GM18867 (cell line): ENCODE data around the gene ENOX1.
A peak's percentile ranks its signal among the peaks of the same experiment; 100 is the strongest.
"Not testable (repeated sequence)": the region's sequence is repeated elsewhere in the genome, so short reads cannot be mapped to it uniquely, and the experiment has no call there.

Experiments
- ATAC-seq: cut with Tn5 transposase; IDR thresholded peaks from one replicate; pipeline ENCODE4 v1.9.1; 2021; ENCODE audit warnings: mild to moderate bottlenecking, moderate library complexity; ENCODE audit not compliant: unreplicated experiment

The ENOX1 gene

GRCh38 chr13:43441899-43442499, 344.8 kb downstream of the ENOX1 start:
- ATAC-seq = no peak

GRCh38 chr13:43441464-43441863, 345.3 kb downstream of the ENOX1 start:
- no peak for ATAC-seq

GRCh38 chr13:43434191-43434590, 352.6 kb downstream of the ENOX1 start:
- no peak for ATAC-seq

GRCh38 chr13:43433691-43434141, 353.1 kb downstream of the ENOX1 start:
- ATAC-seq = no peak

- no peak for ATAC-seq
Observed at GRCh38 chr13:43432958-43433357, 353.8 kb downstream of the ENOX1 start.

GRCh38 chr13:43431841-43432240, 354.9 kb downstream of the ENOX1 start:
- no peak for ATAC-seq

- no peak for ATAC-seq
Observed at GRCh38 chr13:43431290-43431716, 355.5 kb downstream of the ENOX1 start.

- peak; percentile 57 for ATAC-seq
Observed at GRCh38 chr13:43428545-43429296, 358.1 kb downstream of the ENOX1 start.

GRCh38 chr13:43426355-43426754, 360.4 kb downstream of the ENOX1 start:
- no peak for ATAC-seq

GRCh38 chr13:43425234-43425633, 361.5 kb downstream of the ENOX1 start:
- ATAC-seq = no peak

GRCh38 chr13:43424412-43424811, 362.4 kb downstream of the ENOX1 start:
- no peak for ATAC-seq

GRCh38 chr13:43422116-43422515, 364.7 kb downstream of the ENOX1 start:
- no peak for ATAC-seq

GRCh38 chr13:43416842-43417241, 369.9 kb downstream of the ENOX1 start:
- ATAC-seq = not testable (repeated sequence)

GRCh38 chr13:43416408-43416807, 370.4 kb downstream of the ENOX1 start:
- not testable (repeated sequence) for ATAC-seq

GRCh38 chr13:43415903-43416391, 370.8 kb downstream of the ENOX1 start:
- ATAC-seq = not testable (repeated sequence)

GRCh38 chr13:43414111-43414510, 372.7 kb downstream of the ENOX1 start:
- no peak for ATAC-seq

- ATAC-seq = no peak
Observed at GRCh38 chr13:43411741-43412140, 375.0 kb downstream of the ENOX1 start.

- ATAC-seq = no peak
Observed at GRCh38 chr13:43411211-43411610, 375.6 kb downstream of the ENOX1 start.

- no peak for ATAC-seq
Observed at GRCh38 chr13:43408274-43408673, 378.5 kb downstream of the ENOX1 start.

- no peak for ATAC-seq
Observed at GRCh38 chr13:43407023-43407581, 379.7 kb downstream of the ENOX1 start.

GRCh38 chr13:43405457-43405856, 381.3 kb downstream of the ENOX1 start:
- no peak for ATAC-seq

- no peak for ATAC-seq
Observed at GRCh38 chr13:43402380-43402779, 384.4 kb downstream of the ENOX1 start.
